ENCODE measurements around the gene HOXD8.

GRCh38 chr2:176158186-176158591, 28.7 kb downstream of the HOXD8 start:
- TF ChIP-seq POLR2AphosphoS5 (IDR thresholded peaks at IDR 0.05; ENCODE audit: low read depth, low read length) (no peak), CTCF (IDR thresholded peaks at IDR 0.05) (no peak), SIN3A (IDR thresholded peaks at IDR 0.05; ENCODE audit: borderline replicate concordance, insufficient read depth, low read depth, low read length) (no peak), TCF7L2 (IDR thresholded peaks at IDR 0.05; ENCODE audit: low read depth, low read length) (no peak)
